ENCODE data around the gene TMEM61.
"Not testable (repeated sequence)": the region's sequence is repeated elsewhere in the genome, so short reads cannot be mapped to it uniquely, and the experiment has no call there.

TMEM61 gene

GRCh38 chr1:54980528-54981241 lies at the start of gene TMEM61:
TSS of gene TMEM61 (plus strand) at chr1:54980628. CDS start at chr1:54981066, 438 bp downstream.
- DNase-seq (ENCODE audit: low read depth): no peak

GRCh38 chr1:54931275-54931840 lies 49.1 kb upstream of the TMEM61 start:
- DNase-seq (ENCODE audit: low read depth): no peak

GRCh38 chr1:54934081-54934480 lies 46.3 kb upstream of the TMEM61 start:
- not testable (repeated sequence) for DNase-seq (ENCODE audit: low read depth)

DNA sequence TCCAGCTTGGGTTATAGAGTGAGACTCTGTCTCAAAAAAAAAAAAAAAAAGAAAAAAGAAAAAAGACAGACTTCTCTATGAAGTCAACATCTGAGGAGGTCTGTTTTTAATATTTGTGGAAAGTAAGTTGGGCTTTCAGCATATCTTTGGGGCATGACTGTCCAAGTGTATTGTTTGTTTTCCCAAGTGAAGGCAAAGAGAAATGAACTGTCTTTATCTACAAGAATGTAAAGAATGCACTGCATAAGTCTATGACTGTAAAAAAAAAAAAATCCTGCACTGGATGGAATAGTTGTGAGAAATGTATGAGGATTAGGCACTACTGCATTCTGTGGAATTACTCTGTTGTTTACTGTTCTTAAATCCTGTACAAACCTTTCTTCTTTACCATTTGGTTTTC lies 45.6 kb upstream of the TMEM61 start:
- DNase-seq (ENCODE audit: low read depth): no peak

DNA sequence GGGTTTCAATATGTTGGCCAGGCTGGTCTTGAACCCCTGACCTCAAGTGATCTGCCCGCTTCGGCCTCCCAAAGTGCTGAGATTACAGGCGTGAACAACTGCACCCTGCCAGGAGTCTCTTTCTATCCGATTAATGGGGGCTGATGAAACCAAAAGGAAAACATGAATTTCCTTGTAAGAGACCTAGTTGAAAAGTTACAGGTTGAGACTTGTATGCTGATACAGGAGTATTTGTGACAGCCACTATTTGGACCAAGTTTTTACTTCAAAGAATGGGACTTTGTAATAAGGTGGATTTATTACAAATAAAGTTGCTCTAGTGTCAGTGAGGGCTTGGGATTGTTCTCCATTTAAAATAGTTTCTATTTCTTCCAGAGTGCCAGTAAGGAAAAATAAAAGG lies 43.6 kb upstream of the TMEM61 start:
- no peak for DNase-seq (ENCODE audit: low read depth)

DNA sequence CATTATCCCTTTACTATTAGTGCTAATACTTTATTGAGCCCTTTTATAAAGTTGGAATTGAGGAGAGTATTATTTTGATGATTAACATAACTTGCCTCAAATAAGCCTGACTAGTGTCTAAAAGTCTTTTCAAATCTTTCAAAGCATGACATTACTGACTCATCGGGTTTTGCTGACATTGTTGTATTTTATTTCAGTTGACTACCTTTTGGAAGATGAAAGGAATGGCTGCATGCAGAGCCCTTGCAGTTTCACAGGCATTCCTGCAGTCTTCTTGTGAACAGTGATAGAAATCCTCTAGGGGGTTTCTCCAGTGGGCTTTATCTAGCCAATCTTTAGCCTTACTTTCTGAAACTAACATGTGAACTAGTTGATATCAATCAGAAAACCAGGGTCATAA lies 43.0 kb upstream of the TMEM61 start:
- DNase-seq (ENCODE audit: low read depth): no peak

GRCh38 chr1:54938955-54939354 lies 41.5 kb upstream of the TMEM61 start:
- DNase-seq (ENCODE audit: low read depth): not testable (repeated sequence)

DNA sequence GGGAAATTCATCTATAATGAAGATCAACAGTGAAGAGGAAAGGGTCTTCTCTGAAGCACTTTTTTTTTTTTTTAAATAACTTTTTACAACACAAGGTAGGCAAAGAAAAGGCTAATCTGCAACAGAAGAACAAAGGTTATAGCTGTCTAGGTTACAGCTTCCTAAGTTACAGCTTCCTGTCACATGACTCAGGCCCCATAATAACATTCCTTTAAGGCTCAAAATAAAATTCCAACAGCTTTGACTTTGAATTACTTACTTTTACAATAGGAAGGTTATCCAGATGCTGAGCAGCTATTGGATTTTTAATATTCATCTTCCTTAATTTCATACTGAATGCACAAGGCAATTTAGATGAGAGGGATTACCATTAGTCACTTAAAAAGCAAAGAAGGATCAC lies 40.4 kb upstream of the TMEM61 start:
- no peak for DNase-seq (ENCODE audit: low read depth)

DNA sequence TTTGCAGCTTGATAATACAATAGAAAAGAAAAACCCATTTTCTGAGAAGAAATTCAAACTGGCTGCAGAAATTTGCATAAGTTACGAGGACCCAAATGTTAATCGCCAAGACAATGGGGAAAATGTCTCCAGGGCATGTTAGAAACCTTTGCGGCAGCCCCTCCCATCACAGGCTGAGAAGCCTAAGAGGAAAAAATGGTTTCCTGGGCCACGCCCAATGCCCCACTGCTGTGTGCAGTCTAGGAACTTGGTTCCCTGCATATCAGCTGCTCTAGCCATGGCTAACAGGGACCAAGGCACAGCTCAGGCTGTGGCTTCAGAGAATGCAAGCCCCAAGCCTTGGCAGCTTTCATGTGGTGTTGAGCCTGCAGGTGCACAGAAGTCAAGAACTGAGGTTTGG lies 37.5 kb upstream of the TMEM61 start:
- no peak for DNase-seq (ENCODE audit: low read depth)

- DNase-seq (ENCODE audit: low read depth): peak; percentile 36
These were observed 35.6 kb upstream of the TMEM61 start for GRCh38 chr1:54944610-54945392.

- no peak for DNase-seq (ENCODE audit: low read depth)
These were observed 35.0 kb upstream of the TMEM61 start for GRCh38 chr1:54945393-54945936.

DNA sequence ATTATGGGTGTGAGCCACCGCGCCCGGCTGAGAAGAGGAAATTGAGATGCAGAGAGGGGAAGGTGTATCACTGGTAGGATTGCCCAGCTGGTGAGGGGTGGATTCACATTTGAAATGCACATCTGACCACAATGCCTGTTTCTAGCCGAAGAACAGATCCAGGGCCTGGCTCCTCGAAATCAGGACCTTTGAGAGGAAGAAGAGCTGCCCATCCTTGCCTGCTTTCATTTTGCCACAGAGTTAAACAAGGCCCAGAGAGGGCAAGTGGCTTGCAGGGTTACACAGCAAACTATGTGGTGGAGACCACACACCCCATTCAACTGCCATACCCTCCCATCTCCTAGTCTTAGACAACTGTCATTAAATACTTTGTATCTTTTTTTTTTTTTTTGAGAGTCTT lies 32.9 kb upstream of the TMEM61 start:
- no peak for DNase-seq (ENCODE audit: low read depth)

DNA sequence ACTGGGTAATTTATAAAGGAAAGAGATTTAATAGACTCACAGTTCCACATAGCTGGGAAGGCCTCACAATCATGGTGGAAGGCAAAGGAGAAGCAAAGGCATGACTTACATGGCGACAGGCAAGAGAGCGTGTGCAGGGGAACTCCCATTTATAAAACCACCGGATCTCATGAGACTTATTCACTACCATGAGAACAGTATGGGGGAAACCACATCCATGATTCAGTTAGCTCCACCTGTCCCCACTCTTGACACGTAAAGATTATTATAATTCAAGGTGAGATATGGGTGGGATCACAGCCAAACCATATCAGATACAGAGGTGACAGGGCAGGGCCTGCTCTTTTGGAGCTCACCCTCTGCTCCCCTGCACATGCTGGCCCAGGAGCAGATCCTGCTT lies 31.4 kb upstream of the TMEM61 start:
- no peak for DNase-seq (ENCODE audit: low read depth)

GRCh38 chr1:54950006-54950368 lies 30.4 kb upstream of the TMEM61 start:
- no peak for DNase-seq (ENCODE audit: low read depth)

DNA sequence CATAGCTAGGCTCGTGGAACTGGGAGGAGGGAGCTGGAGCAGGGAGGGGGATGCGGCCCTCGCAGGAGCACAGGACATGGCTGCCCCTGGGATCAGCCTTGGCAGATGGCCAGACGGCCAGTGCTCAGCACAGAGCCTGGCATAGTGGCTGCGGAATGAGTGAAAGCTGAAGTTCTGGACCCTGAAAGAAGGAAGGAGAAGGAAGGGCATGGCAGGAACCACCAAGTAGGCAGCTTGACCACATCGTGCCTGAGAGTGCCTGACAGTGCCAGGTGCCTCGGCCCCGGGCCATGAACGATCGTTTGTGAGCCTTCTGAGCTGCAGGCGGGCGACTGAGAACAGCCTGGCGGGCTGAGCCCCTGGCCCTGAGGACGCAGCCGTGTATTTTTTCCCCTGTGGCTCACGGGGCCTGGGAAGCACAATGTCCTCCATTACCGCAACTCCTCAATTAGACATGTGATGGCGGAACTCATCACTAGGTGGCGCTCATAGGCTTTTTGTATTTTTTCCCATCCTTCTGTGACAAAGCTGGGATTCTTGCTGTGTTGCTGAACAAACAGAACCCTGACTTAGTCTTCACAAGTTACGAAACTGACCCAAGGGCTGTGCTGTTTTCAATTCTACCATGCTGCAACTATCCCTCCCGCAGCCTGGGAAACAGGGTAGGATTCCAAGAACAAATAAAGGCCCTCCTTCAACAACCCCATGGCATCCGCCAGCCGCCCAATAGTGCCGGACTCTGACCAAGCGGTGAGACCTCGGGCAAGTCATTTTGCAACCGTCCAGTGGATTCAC lies 29.9 kb upstream of the TMEM61 start:
- peak; percentile 19 for DNase-seq (ENCODE audit: low read depth)

- no peak for DNase-seq (ENCODE audit: low read depth)
These were observed 28.6 kb upstream of the TMEM61 start for GRCh38 chr1:54951810-54952226.

- DNase-seq (ENCODE audit: low read depth): no peak
These were observed 27.3 kb upstream of the TMEM61 start for GRCh38 chr1:54952950-54953718.

DNA sequence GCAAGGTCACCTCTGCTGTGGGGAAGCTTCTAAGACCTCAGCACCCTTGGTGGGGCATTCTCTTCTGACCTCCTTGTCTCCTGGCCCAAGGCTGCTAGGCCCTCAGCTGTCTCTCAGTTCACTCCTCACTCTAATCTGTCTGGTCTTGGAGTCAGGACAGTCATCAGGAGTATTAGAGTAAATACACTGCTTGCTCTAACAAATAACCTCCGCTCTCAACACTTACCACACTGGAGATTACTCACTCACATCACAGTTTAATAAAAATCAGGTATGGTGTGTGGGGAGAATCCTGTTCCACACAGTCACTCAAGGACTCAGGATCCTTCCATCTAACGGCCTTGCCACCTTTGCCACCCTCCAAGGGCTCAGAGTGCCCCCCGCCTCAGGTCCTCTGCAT lies 26.6 kb upstream of the TMEM61 start:
- DNase-seq (ENCODE audit: low read depth): no peak

- no peak for DNase-seq (ENCODE audit: low read depth)
These were observed 25.1 kb upstream of the TMEM61 start for GRCh38 chr1:54955359-54955758.

- no peak for DNase-seq (ENCODE audit: low read depth)
These were observed 23.7 kb upstream of the TMEM61 start for GRCh38 chr1:54956726-54957125.

DNA sequence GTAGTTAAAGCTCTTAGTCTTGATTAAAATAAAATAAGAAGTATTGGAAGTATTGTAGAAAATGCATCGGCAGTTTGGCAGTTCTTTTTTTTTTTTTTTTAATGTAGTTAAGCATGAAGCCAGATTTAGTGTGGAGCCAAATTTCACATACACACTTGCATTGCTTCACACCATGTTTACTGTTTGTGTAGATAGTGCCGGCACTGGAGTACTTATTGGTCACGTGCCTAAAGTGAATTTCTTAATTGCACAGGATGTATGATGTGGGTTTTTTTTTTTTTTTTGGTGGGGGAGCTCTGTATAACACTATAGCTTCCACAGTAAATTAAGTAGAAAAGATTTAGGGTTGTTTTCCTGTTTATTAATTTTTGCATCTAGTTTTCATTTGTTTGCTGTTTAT lies 21.2 kb upstream of the TMEM61 start:
- DNase-seq (ENCODE audit: low read depth): no peak

Measured in stimulated activated CD8-positive, alpha-beta memory T cell treated with anti-CD3 and anti-CD28 coated beads, Interleukin-4, amount 100 ng/mL, for 24 hours (primary cell).